GM19455 (cell line): ENCODE results near the gene NUDT22.

ENCODE experiments used
- ATAC-seq: cut with Tn5 transposase; IDR thresholded peaks from one replicate; pipeline ENCODE4 v1.9.1; 2021; ENCODE audit not compliant: unreplicated experiment

NUDT22 gene

DNA sequence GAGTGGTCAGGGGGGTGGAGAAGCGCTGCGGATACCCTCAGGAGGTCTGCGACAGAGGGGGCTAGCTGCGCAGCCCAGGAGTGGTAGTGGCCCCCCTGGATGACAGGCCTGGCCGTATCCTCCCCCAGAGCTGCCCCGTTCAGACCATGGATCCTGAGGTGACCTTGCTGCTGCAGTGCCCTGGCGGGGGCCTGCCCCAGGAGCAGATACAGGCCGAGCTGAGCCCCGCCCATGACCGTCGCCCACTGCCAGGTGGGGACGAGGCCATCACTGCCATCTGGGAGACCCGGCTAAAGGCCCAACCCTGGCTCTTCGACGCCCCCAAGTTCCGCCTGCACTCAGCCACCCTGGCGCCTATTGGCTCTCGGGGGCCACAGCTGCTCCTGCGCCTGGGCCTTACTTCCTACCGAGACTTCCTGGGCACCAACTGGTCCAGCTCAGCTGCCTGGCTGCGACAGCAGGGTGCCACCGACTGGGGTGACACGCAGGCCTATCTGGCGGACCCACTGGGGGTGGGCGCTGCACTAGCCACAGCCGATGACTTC lies 505 bp downstream of the NUDT22 start:
- ATAC-seq, result no peak

DNA sequence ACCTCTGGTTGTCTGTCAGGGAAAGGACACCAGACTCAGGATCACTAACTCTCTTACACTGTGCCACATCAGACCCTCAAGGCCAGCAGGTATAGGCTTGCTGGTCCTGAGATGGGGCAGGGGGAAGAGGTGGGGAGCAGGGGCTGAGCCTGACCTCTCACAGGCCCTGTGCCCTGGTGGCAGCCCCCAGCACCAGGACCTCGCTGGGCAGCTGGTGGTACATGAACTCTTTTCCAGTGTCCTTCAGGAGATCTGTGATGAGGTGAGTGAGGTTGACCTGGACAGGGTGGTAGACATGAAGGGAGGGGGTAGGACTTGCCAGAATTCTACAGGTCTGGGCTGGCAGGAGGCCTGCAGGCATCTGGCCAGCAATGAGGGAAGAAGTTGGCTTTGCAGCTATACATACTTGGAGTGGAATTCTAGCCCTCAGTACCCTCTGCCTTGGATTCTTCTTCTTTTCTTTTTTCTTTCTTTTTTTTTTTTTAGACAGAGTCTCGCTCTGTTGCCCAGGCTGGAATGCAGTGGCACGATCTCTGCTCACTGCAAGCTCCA lies 1.4 kb downstream of the NUDT22 start:
- no peak for ATAC-seq

DNA sequence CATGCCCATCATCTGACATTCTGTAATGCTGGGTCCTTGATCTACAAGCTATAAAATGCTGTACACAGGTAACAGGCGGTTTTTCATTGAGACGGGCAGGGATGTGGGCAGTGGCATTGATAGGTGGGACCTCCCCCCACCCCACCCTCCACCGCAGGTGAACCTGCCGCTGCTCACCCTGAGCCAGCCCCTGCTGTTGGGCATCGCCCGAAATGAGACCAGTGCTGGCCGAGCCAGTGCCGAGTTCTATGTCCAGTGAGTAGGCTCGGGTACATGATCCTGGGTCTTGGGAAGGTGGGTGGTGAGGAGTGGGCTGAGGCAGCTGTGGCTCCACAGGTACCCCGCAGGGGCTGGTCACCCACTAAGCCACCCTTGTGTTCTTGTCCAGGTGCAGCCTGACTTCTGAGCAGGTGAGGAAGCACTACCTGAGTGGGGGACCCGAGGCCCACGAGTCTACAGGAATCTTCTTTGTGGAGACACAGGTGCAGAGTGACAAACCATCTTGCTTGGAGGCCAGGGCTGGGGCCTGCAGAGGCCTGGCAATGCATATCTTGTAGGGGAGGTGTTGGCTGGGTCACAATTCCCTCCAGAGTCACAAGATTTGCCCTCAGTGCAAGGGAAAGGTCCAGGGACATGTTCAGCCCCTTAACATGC lies 3.1 kb downstream of the NUDT22 start:
- ATAC-seq, result no peak

- ATAC-seq, result no peak
Observed at GRCh38 chr11:64229744-64230170, 3.7 kb downstream of the NUDT22 start.

- ATAC-seq, result peak; percentile 45
Observed at GRCh38 chr11:64230171-64230984, 4.3 kb downstream of the NUDT22 start, which contains the start of gene DNAJC4. Gene DNAJC4, plus strand, starts transcription at chr11:64230548. Its CDS starts 307 bp downstream, at chr11:64230855.

- ATAC-seq, result no peak
Observed at GRCh38 chr11:64230985-64231365, 4.9 kb downstream of the NUDT22 start.

DNA sequence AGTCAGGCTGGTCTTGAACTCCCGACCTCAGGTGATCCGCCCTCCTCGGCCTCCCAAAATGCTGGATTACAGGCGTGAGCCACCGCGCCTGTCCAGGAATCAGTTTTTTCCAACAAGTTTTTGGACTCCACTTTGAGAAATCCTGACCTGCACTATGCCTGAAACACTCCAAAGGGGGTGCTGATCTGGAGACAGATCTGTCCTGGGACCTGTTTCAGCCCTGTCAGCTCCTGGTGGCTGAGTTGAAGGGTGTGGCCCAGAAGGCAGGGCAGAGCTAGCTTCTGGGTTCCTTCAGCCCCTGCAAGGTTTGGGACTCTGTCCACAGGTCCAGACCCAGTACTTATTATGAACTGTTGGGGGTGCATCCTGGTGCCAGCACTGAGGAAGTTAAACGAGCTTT lies 5.5 kb downstream of the NUDT22 start:
- no peak for ATAC-seq

GRCh38 chr11:64232182-64232966 lies 6.3 kb downstream of the NUDT22 start:
- ATAC-seq, result no peak

- ATAC-seq, result no peak
Observed at GRCh38 chr11:64232967-64233315, 6.9 kb downstream of the NUDT22 start.

DNA sequence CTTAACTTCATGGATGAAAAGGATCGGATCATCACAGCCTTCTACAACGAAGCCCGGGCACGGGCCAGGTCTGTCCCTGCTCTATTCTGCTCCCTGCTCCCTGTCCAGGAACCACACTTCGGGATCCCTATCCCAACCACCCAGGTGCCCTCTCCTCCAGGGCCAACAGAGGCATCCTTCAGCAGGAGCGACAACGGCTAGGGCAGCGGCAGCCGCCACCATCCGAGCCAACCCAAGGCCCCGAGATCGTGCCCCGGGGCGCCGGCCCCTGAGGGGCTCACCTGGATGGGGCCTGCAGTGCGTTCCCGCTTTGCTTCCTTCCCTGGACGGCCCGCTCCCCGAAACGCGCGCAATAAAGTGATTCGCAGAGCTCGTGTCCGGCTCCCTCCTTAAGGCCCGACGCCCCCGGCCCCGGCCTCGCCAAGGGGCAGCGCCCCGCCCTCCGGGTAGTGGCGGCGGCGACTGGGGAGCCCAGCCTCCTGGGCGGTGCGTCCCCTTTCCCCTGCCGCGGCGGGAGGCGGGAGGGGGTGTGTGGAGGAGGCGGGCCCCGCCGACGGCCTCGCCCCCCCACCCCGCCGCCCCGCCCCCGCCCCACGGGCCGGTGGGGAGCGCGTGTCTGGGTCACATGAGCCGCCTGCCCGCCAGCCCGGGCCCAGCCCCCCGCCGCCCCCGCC lies 8.0 kb downstream of the NUDT22 start, which contains the start of gene VEGFB:
VEGFB (plus strand) TSS at position 672 of the 674 bp plus-strand sequence. CDS start 250 bp downstream, outside the sequence.
- no peak for ATAC-seq

DNA sequence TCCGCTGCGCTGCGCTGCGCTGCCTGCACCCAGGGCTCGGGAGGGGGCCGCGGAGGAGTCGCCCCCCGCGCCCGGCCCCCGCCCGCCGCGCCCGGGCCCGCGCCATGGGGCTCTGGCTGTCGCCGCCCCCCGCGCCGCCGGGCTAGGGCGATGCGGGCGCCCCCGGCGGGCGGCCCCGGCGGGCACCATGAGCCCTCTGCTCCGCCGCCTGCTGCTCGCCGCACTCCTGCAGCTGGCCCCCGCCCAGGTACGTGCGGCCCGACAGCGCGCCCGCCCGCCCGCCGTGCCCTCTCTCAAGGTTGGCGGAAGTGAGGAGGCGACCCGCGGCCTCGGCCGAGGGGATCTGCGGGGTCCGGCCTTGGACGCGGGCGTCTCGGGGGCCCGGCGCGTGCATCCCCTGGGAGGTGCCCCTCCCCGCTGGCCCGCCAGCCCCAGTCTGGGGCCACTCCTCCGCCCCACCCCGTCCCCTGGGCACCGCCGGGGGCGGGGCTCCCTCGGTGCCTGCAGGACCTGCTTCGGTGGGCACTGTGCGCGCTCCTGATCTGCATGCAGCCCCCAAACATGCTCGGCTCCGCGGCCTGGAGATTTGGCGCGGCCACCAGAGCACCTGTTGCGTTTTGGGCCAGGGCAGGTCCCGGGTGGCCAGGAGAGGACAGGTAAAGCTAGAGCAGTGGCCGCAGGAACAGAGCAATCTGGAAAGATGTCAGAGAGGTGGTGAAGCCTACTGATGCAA lies 8.7 kb downstream of the NUDT22 start:
- no peak for ATAC-seq

DNA sequence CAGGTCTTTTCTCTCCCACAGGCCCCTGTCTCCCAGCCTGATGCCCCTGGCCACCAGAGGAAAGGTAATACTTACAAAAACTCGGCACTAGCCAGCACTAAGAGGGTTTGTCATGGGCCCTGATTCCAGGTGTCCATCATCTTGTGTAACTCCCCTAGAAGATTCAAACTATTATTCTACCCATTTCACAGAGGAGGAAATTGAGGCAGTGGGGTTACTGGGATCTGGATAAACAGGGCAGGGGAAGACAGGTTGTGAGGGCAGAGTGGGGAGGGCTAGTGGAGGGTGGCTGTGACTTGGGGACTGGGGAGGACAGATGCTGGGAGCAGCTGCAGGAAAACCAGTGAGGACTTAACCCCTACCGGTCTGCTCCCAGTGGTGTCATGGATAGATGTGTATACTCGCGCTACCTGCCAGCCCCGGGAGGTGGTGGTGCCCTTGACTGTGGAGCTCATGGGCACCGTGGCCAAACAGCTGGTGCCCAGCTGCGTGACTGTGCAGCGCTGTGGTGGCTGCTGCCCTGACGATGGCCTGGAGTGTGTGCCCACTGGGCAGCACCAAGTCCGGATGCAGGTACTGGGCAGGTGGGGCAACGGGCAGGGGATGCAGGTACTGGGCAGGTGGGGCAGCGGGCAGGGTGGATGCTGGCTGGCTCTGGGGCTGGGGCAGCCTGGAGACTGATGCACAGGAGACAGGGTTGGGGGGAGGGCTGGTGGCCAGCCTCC lies 9.5 kb downstream of the NUDT22 start:
- no peak for ATAC-seq

DNA sequence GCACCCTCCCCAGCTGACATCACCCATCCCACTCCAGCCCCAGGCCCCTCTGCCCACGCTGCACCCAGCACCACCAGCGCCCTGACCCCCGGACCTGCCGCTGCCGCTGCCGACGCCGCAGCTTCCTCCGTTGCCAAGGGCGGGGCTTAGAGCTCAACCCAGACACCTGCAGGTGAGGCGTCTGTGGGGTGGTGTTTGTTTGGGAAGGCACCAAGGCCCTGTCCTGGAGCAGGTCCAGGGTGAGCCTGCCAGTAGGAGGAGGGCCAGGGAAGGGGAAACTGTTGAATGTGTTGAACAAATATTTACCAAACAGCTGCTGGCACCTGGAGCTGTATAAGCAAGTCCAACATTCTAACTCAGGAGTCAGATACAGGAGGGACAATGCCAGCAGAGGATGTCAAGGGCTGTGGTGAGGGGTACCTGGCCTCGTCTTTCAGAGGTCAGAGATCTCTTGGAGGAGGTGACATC lies 11.4 kb downstream of the NUDT22 start:
- no peak for ATAC-seq

DNA sequence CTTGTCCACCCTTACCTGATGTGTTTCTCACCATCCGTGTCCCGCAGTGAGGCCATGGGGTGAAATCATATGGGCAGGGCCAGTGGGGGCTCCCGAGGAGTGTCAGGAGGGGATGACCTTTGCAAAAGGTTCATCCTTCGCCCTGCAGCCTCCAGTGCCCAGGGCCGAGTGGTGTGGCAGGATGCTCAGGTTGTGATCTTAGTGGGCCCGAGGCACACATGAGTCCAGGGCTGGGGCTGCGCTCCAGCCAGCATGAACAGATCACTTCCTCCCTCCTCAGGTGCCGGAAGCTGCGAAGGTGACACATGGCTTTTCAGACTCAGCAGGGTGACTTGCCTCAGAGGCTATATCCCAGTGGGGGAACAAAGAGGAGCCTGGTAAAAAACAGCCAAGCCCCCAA lies 12.0 kb downstream of the NUDT22 start:
- no peak for ATAC-seq

- ATAC-seq, result no peak
Observed at GRCh38 chr11:64238999-64239398, 12.9 kb downstream of the NUDT22 start.

GRCh38 chr11:64239662-64240434 lies 13.8 kb downstream of the NUDT22 start:
- peak; percentile 14 for ATAC-seq

DNA sequence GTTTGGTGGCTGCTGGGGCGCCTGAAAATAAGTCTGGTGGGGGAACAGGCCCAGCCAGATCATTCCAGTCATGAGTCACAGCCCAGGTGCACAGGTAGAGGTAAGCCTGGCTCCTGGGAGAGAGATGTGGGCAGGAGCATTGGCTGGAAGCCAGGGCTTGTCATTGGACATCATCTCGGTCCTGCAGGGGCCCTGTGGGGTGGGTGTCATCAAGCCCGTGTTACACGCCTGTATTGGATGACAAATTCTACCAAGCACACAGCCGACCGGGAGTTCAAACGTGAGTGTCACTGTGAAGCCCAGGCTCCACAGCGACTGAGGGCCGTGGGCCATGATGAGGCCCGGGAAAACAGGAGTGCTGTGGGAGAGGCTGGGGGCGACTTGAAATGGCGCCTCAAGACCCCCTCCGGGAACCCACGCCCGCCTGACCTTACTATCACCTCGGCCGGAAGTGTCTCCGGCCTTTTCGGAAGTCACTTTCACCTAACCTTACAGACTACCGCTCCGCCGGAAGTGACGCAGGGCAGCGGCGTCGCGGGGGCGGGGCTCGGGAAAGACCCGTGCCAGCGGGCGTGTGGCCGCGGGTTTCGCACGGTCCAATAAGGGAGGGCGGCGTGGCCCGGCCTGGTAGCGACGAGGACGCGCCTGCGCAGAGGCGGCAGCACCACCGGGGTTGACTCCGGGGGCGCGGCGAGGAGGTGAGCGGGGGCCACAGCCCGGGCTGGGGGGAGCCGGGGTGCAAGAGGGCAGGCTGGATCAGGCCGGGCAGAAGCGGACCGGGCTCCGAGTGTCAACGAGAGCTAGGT lies 14.6 kb downstream of the NUDT22 start, which contains the start of gene FKBP2:
FKBP2 (plus strand) TSS at position 661 of the 806 bp plus-strand sequence. CDS start 1,293 bp downstream, outside the sequence.
- ATAC-seq, result peak; percentile 51

DNA sequence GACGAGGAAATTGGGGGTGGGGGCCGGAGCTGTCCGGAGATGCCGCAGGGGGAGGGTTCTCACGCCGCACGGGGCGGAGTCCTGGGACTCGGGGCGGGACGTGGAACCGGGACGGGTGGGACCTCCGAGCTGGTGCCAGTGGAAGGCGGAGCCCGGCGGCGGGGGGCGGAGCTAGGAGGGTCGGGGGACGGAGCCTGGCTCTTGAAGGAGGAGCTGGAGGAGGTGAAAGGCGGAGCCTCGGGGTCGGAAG lies 15.1 kb downstream of the NUDT22 start:
- peak; percentile 53 for ATAC-seq
